ENCODE results near the gene ACER3.

The ACER3 gene

DNA sequence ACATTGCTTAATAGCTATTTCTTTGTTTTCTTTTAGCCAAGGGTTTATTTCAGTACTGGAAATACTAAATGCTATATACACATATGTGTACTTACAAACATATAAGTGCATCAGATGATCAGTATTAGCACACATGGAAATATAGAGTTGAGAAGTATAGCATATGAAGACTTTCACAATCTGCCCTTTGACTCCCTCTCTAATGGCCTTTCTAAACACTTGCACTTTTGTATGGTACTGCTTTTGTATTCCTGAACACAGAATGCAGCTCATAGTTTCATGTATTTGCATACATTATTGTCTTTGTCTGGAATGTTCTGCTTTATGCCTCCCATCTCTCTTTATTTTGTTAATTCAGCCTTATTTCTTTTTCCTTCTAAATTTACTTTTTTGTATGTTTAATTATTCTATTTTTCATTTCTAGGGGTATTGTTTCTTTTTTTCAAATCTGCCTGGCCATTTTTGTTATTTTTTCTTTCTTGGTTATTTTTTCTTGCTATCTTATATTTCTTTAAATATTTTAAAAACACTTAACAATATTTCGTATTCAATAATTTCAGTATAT is 28.8 kb downstream of the ACER3 start:
- DNase-seq (ENCODE audit: low read depth in 1 of 2, low spot score in 1 of 2), result no peak
- Histone ChIP-seq H3K27ac (replicated peaks) (no peak overlapping the region), H3K4me3 (replicated peaks; ENCODE audit: insufficient read depth, low read length) (no peak overlapping the region), H3K27me3 (ENCODE audit: insufficient read depth, poor library complexity, severe bottlenecking) (no peaks in the 10 kb centered on the region)
- TF ChIP-seq GABPA (IDR thresholded peaks at IDR 0.05; ENCODE audit: low read depth) (no peak), POLR2AphosphoS5 (IDR thresholded peaks at IDR 0.05; ENCODE audit: low read depth) (no peak), SPI1 (IDR thresholded peaks at IDR 0.05; ENCODE audit: borderline replicate concordance, low read depth) (no peak)
- TF ChIP-seq, protein P1, sequence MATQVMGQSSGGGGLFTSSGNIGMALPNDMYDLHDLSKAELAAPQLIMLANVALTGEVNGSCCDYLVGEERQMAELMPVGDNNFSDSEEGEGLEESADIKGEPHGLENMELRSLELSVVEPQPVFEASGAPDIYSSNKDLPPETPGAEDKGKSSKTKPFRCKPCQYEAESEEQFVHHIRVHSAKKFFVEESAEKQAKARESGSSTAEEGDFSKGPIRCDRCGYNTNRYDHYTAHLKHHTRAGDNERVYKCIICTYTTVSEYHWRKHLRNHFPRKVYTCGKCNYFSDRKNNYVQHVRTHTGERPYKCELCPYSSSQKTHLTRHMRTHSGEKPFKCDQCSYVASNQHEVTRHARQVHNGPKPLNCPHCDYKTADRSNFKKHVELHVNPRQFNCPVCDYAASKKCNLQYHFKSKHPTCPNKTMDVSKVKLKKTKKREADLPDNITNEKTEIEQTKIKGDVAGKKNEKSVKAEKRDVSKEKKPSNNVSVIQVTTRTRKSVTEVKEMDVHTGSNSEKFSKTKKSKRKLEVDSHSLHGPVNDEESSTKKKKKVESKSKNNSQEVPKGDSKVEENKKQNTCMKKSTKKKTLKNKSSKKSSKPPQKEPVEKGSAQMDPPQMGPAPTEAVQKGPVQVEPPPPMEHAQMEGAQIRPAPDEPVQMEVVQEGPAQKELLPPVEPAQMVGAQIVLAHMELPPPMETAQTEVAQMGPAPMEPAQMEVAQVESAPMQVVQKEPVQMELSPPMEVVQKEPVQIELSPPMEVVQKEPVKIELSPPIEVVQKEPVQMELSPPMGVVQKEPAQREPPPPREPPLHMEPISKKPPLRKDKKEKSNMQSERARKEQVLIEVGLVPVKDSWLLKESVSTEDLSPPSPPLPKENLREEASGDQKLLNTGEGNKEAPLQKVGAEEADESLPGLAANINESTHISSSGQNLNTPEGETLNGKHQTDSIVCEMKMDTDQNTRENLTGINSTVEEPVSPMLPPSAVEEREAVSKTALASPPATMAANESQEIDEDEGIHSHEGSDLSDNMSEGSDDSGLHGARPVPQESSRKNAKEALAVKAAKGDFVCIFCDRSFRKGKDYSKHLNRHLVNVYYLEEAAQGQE (IDR thresholded peaks at IDR 0.05; ENCODE audit: insufficient replicate concordance, low read depth), result no peak
- TF ChIP-seq, protein P2, sequence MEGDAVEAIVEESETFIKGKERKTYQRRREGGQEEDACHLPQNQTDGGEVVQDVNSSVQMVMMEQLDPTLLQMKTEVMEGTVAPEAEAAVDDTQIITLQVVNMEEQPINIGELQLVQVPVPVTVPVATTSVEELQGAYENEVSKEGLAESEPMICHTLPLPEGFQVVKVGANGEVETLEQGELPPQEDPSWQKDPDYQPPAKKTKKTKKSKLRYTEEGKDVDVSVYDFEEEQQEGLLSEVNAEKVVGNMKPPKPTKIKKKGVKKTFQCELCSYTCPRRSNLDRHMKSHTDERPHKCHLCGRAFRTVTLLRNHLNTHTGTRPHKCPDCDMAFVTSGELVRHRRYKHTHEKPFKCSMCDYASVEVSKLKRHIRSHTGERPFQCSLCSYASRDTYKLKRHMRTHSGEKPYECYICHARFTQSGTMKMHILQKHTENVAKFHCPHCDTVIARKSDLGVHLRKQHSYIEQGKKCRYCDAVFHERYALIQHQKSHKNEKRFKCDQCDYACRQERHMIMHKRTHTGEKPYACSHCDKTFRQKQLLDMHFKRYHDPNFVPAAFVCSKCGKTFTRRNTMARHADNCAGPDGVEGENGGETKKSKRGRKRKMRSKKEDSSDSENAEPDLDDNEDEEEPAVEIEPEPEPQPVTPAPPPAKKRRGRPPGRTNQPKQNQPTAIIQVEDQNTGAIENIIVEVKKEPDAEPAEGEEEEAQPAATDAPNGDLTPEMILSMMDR (IDR thresholded peaks at IDR 0.05; ENCODE audit: insufficient read depth, low read length), result no peak

DNA sequence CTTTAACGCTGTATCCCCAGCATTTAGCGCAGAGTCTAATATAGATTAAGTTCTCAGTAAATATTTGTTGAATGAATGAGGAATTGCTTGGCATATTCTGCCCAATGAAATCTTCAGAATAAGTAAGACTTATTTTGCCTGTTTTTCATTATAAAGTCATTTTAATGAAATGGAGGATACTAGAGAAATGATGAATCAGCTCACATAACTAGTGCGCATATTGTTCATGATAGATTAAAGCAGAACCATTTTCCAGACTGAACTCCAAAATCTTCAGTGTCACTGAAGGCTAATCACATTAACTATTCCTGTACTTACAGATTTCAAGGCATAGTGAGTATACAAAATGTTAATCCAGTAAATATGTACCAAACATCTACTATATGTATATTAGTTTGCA is 29.6 kb downstream of the ACER3 start:
- H3K27me3 ChIP-seq (ENCODE audit: insufficient read depth, poor library complexity, severe bottlenecking), result no peaks in the 10 kb centered on the region
- DNase-seq (ENCODE audit: low read depth in 1 of 2, low spot score in 1 of 2), result no peak
- TF ChIP-seq GABPA (IDR thresholded peaks at IDR 0.05; ENCODE audit: low read depth) (no peak), SPI1 (IDR thresholded peaks at IDR 0.05; ENCODE audit: borderline replicate concordance, low read depth) (no peak)
- no peak overlapping the region for H3K4me3 ChIP-seq (replicated peaks; ENCODE audit: insufficient read depth, low read length)
- no peak overlapping the region for H3K27ac ChIP-seq (replicated peaks)

DNA sequence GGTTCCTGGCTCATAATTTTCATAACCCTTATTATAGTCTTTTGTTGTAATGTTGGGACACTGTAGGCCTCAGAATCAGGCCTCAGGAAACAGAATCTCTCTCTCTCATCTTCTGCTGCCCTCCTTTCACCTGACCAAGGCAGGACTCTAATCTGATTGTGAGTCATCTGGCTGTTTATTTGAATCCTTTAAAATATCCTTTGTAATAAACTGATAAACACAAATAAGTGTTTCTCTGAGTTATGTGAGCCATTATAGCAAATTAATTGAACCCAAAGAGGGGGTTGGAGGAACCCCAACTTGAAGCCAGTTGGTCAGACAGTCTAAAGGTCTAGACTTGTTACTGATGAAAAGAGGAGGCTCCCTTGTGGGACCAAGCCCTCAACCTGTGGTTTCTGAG is 30.6 kb downstream of the ACER3 start:
- no peak for DNase-seq (ENCODE audit: low read depth in 1 of 2, low spot score in 1 of 2)
- TF ChIP-seq GABPA (IDR thresholded peaks at IDR 0.05; ENCODE audit: low read depth) (no peak), SPI1 (IDR thresholded peaks at IDR 0.05; ENCODE audit: borderline replicate concordance, low read depth) (no peak), POLR2AphosphoS5 (IDR thresholded peaks at IDR 0.05; ENCODE audit: low read depth) (no peak)
- TF ChIP-seq, protein P2 (IDR thresholded peaks at IDR 0.05; ENCODE audit: insufficient read depth, low read length), result no peak
- TF ChIP-seq, protein P1 (IDR thresholded peaks at IDR 0.05; ENCODE audit: insufficient replicate concordance, low read depth), result no peak
- no peak overlapping the region for H3K27ac ChIP-seq (replicated peaks)
- no peak overlapping the region for H3K4me3 ChIP-seq (replicated peaks; ENCODE audit: insufficient read depth, low read length)
- no peaks in the 10 kb centered on the region for H3K27me3 ChIP-seq (ENCODE audit: insufficient read depth, poor library complexity, severe bottlenecking)

DNA sequence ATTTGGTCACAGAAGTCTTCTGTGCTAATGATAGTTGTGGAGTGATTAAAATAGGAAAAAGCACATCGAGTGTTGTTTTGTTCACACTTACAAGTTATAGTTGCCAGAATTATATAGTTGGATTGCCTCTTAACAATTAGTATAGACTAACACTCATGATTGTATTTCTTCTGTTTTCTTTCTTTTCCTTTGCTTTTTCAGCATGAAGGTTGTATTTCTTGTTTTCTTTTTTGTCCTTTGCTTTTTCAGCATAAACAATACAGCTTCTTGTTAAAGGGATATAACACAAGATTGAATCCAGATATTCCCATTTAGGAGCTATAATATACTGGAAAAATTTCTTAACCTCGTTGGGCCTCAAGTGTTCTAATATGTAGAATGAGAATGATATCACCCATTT is 31.1 kb downstream of the ACER3 start:
- Histone ChIP-seq H3K4me3 (replicated peaks; ENCODE audit: insufficient read depth, low read length) (no peak overlapping the region), H3K27ac (replicated peaks) (no peak overlapping the region), H3K27me3 (ENCODE audit: insufficient read depth, poor library complexity, severe bottlenecking) (no peaks in the 10 kb centered on the region)
- TF ChIP-seq POLR2AphosphoS5 (IDR thresholded peaks at IDR 0.05; ENCODE audit: low read depth), result no peak
- TF ChIP-seq GABPA (IDR thresholded peaks at IDR 0.05; ENCODE audit: low read depth), result no peak
- TF ChIP-seq, protein P1 (IDR thresholded peaks at IDR 0.05; ENCODE audit: insufficient replicate concordance, low read depth), result no peak
- TF ChIP-seq SPI1 (IDR thresholded peaks at IDR 0.05; ENCODE audit: borderline replicate concordance, low read depth), result no peak
- TF ChIP-seq, protein P2 (IDR thresholded peaks at IDR 0.05; ENCODE audit: insufficient read depth, low read length), result no peak
- DNase-seq (ENCODE audit: low read depth in 1 of 2, low spot score in 1 of 2), result no peak

Data from HL-60 (cell line).